Stomach smooth muscle (tissue), 2 donors: ENCODE data around the gene RITA1.
A peak's percentile ranks its signal among the peaks of the same experiment; 100 is the strongest.
"Not testable (repeated sequence)": the region's sequence is repeated elsewhere in the genome, so short reads cannot be mapped to it uniquely, and the experiment has no call there.

Source experiments
- H3K27ac ChIP-seq: one replicate; pipeline ENCODE4 v1.7.0; 2013; ENCODE audit warnings: mild to moderate bottlenecking, low read length, inconsistent platforms
- H3K27me3 ChIP-seq, 2 donors: one replicate each; pipeline ENCODE4 v1.7.0; 2013; ENCODE audit warnings: low read length in 2 of 2; ENCODE audit not compliant: insufficient read depth in 2 of 2, control insufficient read depth in 1 of 2
- H3K36me3 ChIP-seq, 2 donors: one replicate each; pipeline ENCODE4 v1.7.0; 2013; ENCODE audit warnings: low read length in 2 of 2; ENCODE audit not compliant: control insufficient read depth in 2 of 2, insufficient read depth in 2 of 2
- H3K4me1 ChIP-seq: one replicate; pipeline ENCODE4 v1.7.0; 2013; ENCODE audit warnings: low read length; ENCODE audit not compliant: control insufficient read depth, insufficient read depth
- H3K4me3 ChIP-seq, 2 donors: one replicate each; pipeline ENCODE4 v1.7.0; 2013; ENCODE audit warnings: low read length in 2 of 2
- H3K9ac ChIP-seq, 2 donors: one replicate each; pipeline ENCODE4 v1.7.0; 2013; ENCODE audit warnings: low read length in 2 of 2, mild to moderate bottlenecking in 1 of 2
- H3K9me3 ChIP-seq, 2 donors: one replicate each; pipeline ENCODE4 v1.7.0; 2013; ENCODE audit warnings: low read length in 2 of 2; ENCODE audit not compliant: control insufficient read depth in 2 of 2
- donor health status: healthy.
- donor health status: Pancreatic carcinoma.

Gene RITA1

GRCh38 chr12:113185180-113186032 is at the start of gene RITA1, which contains the start of gene DDX54:
RITA1 (plus strand) TSS chr12:113185721; CDS start chr12:113186747, 1,026 bp downstream.
DDX54 (minus strand) TSS chr12:113185478; CDS start chr12:113185451, 27 bp downstream.
- H3K4me3 ChIP-seq: peak within 1 kb of the TSS; percentile 88 to 91
- H3K4me1 ChIP-seq: peaks cover 27% of the 10 kb centered on the region
- no peaks in the 10 kb centered on the region for H3K27me3 ChIP-seq
- peaks cover 5 to 9% of the 10 kb centered on the region in 2 donors for H3K36me3 ChIP-seq
- H3K9me3 ChIP-seq: no peaks in the 10 kb centered on the region
- peak within 1 kb of the TSS; percentile 95 to 96 for H3K9ac ChIP-seq
- peak within 1 kb of the TSS; percentile 90 for H3K27ac ChIP-seq

- Histone ChIP-seq H3K27me3 (peaks cover 23 to 25% of the 10 kb centered on the region in 2 donors), H3K9ac (no peak overlapping the region), H3K36me3 (no peaks in the 10 kb centered on the region), H3K4me1 (no peaks in the 10 kb centered on the region), H3K27ac (no peak overlapping the region), H3K9me3 (no peaks in the 10 kb centered on the region), H3K4me3 (no peak overlapping the region)
Observed at GRCh38 chr12:113136128-113136989, 49.2 kb upstream of the RITA1 start.

- Histone ChIP-seq H3K9me3 (no peaks in the 10 kb centered on the region), H3K27ac (no peak overlapping the region), H3K4me1 (no peaks in the 10 kb centered on the region), H3K9ac (no peak overlapping the region), H3K36me3 (no peaks in the 10 kb centered on the region), H3K27me3 (peaks cover 23 to 25% of the 10 kb centered on the region in 2 donors), H3K4me3 (no peak overlapping the region)
Observed at GRCh38 chr12:113136990-113137511, 48.5 kb upstream of the RITA1 start.

- no peaks in the 10 kb centered on the region for H3K4me1 ChIP-seq
- H3K4me3 ChIP-seq: no peak overlapping the region
- no peaks in the 10 kb centered on the region for H3K9me3 ChIP-seq
- H3K27ac ChIP-seq: no peak overlapping the region
- H3K27me3 ChIP-seq: peaks cover 21 to 23% of the 10 kb centered on the region in 2 donors
- H3K9ac ChIP-seq: no peak overlapping the region
- H3K36me3 ChIP-seq: no peaks in the 10 kb centered on the region
Observed at GRCh38 chr12:113137861-113138783, 47.4 kb upstream of the RITA1 start.

GRCh38 chr12:113138826-113139225 is 46.7 kb upstream of the RITA1 start:
- H3K9me3 ChIP-seq: no peaks in the 10 kb centered on the region
- no peaks in the 10 kb centered on the region for H3K4me1 ChIP-seq
- H3K4me3 ChIP-seq: no peak overlapping the region
- no peak overlapping the region for H3K27ac ChIP-seq
- peaks cover 16 to 20% of the 10 kb centered on the region in 2 donors for H3K27me3 ChIP-seq
- no peak overlapping the region for H3K9ac ChIP-seq
- no peaks in the 10 kb centered on the region for H3K36me3 ChIP-seq

- Histone ChIP-seq H3K4me3 (no peak overlapping the region), H3K36me3 (no peaks in the 10 kb centered on the region), H3K9ac (no peak overlapping the region), H3K4me1 (no peaks in the 10 kb centered on the region), H3K27me3 (peaks cover 7 to 8% of the 10 kb centered on the region in 2 donors), H3K9me3 (no peaks in the 10 kb centered on the region), H3K27ac (no peak overlapping the region)
Observed at GRCh38 chr12:113140706-113141105, 44.8 kb upstream of the RITA1 start.

- H3K27ac ChIP-seq, H3K4me3 ChIP-seq, H3K9me3 ChIP-seq, H3K27me3 ChIP-seq, H3K36me3 ChIP-seq, H3K9ac ChIP-seq, H3K4me1 ChIP-seq: not testable (repeated sequence)
Observed at GRCh38 chr12:113141716-113142115, 43.8 kb upstream of the RITA1 start.

GRCh38 chr12:113142173-113142885 is 43.2 kb upstream of the RITA1 start:
- no peaks in the 10 kb centered on the region for H3K36me3 ChIP-seq

GRCh38 chr12:113142886-113143332 is 42.6 kb upstream of the RITA1 start:
- no peak overlapping the region for H3K9ac ChIP-seq
- H3K27ac ChIP-seq: no peak overlapping the region
- no peaks in the 10 kb centered on the region for H3K4me1 ChIP-seq
- no peak overlapping the region for H3K4me3 ChIP-seq
- no peaks in the 10 kb centered on the region for H3K36me3 ChIP-seq
- peaks cover 0 to under 1% of the 10 kb centered on the region in 2 donors for H3K27me3 ChIP-seq
- no peaks in the 10 kb centered on the region for H3K9me3 ChIP-seq

More at GRCh38 chr12:113142173-113142885, 43.2 kb upstream of the RITA1 start:
- no peak overlapping the region for H3K27ac ChIP-seq
- H3K4me1 ChIP-seq: no peaks in the 10 kb centered on the region
- no peak overlapping the region for H3K9ac ChIP-seq
- no peaks in the 10 kb centered on the region for H3K9me3 ChIP-seq
- peaks cover 0 to 3% of the 10 kb centered on the region in 2 donors for H3K27me3 ChIP-seq
- no peak overlapping the region for H3K4me3 ChIP-seq
